Measurements from ENCODE around the gene EXD1. TPM values are rescaled to one million over a fixed set of nuclear protein-coding genes. Genes with fewer than 3 reads are reported as not detected.

Gene EXD1
- total and polyA plus RNA-seq, 2 experiments from 2014 or later = 0.07 TPM; not detected in 1

DNA sequence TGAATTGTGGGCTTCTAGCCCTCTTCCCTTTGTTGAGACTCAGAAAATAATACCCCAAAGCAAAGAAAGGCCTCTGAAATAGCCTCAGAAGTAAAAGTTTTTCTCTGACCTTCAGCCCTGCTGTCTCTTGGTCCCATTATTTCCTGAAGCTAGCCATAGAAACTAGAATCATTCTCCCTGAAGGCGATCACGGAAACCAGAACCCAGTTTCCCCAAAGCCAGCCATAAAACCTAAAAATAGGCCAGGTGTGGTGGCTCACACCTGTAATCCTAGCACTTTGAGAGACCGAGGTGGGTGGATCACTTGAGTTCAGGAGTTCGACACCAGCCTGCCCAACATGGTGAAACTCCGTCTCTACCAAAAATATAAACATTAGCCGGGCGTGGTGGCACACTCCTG, 27.2 kb downstream of the EXD1 start (continued):
- TF ChIP-seq, protein P1, sequence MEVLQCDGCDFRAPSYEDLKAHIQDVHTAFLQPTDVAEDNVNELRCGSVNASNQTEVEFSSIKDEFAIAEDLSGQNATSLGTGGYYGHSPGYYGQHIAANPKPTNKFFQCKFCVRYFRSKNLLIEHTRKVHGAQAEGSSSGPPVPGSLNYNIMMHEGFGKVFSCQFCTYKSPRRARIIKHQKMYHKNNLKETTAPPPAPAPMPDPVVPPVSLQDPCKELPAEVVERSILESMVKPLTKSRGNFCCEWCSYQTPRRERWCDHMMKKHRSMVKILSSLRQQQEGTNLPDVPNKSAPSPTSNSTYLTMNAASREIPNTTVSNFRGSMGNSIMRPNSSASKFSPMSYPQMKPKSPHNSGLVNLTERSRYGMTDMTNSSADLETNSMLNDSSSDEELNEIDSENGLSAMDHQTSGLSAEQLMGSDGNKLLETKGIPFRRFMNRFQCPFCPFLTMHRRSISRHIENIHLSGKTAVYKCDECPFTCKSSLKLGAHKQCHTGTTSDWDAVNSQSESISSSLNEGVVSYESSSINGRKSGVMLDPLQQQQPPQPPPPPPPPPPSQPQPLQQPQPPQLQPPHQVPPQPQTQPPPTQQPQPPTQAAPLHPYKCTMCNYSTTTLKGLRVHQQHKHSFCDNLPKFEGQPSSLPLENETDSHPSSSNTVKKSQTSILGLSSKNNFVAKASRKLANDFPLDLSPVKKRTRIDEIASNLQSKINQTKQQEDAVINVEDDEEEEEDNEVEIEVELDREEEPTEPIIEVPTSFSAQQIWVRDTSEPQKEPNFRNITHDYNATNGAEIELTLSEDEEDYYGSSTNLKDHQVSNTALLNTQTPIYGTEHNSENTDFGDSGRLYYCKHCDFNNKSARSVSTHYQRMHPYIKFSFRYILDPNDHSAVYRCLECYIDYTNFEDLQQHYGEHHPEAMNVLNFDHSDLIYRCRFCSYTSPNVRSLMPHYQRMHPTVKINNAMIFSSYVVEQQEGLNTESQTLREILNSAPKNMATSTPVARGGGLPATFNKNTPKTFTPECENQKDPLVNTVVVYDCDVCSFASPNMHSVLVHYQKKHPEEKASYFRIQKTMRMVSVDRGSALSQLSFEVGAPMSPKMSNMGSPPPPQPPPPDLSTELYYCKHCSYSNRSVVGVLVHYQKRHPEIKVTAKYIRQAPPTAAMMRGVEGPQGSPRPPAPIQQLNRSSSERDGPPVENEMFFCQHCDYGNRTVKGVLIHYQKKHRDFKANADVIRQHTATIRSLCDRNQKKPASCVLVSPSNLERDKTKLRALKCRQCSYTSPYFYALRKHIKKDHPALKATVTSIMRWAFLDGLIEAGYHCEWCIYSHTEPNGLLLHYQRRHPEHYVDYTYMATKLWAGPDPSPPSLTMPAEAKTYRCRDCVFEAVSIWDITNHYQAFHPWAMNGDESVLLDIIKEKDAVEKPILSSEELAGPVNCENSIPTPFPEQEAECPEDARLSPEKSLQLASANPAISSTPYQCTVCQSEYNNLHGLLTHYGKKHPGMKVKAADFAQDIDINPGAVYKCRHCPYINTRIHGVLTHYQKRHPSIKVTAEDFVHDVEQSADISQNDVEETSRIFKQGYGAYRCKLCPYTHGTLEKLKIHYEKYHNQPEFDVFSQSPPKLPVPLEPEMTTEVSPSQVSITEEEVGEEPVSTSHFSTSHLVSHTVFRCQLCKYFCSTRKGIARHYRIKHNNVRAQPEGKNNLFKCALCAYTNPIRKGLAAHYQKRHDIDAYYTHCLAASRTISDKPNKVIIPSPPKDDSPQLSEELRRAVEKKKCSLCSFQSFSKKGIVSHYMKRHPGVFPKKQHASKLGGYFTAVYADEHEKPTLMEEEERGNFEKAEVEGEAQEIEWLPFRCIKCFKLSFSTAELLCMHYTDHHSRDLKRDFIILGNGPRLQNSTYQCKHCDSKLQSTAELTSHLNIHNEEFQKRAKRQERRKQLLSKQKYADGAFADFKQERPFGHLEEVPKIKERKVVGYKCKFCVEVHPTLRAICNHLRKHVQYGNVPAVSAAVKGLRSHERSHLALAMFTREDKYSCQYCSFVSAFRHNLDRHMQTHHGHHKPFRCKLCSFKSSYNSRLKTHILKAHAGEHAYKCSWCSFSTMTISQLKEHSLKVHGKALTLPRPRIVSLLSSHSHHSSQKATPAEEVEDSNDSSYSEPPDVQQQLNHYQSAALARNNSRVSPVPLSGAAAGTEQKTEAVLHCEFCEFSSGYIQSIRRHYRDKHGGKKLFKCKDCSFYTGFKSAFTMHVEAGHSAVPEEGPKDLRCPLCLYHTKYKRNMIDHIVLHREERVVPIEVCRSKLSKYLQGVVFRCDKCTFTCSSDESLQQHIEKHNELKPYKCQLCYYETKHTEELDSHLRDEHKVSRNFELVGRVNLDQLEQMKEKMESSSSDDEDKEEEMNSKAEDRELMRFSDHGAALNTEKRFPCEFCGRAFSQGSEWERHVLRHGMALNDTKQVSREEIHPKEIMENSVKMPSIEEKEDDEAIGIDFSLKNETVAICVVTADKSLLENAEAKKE (CRISPR knock-in tag; IDR thresholded peaks at IDR 0.05) = no peak
- TF ChIP-seq, protein P2, sequence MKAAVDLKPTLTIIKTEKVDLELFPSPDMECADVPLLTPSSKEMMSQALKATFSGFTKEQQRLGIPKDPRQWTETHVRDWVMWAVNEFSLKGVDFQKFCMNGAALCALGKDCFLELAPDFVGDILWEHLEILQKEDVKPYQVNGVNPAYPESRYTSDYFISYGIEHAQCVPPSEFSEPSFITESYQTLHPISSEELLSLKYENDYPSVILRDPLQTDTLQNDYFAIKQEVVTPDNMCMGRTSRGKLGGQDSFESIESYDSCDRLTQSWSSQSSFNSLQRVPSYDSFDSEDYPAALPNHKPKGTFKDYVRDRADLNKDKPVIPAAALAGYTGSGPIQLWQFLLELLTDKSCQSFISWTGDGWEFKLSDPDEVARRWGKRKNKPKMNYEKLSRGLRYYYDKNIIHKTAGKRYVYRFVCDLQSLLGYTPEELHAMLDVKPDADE (IDR thresholded peaks at IDR 0.05) = no peak
- TF ChIP-seq STAT1 (IDR thresholded peaks at IDR 0.05; ENCODE audit: unreplicated experiment) = no peak
- no peak for TF ChIP-seq ZNF331 (CRISPR knock-in tag; IDR thresholded peaks at IDR 0.05; ENCODE audit: low read depth)
- TF ChIP-seq CTCF (conservative IDR thresholded peaks at IDR 0.05; ENCODE audit: low read depth in 2 of 2) = no peak
- TF ChIP-seq NANOG (IDR thresholded peaks at IDR 0.05; ENCODE audit: borderline replicate concordance) = no peak

DNA sequence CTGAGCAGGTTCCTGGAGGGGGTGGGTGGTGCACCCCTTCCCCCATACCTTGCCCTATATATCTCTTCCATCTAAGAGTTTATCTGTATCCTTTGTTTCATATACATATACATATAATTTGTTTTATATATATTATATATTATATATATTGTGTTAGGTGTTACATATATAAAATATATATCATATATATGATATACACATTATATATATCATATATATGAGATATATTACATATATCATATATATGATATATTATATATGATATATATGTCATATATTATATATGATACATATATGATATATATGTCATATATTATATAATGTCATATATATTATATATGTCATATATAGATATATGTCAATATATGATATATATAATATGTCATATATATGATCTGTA, 31.1 kb downstream of the EXD1 start:
- Histone ChIP-seq H3K27ac (ENCODE audit: low read depth) (no peak overlapping the region), H4K20me1 (replicated peaks; ENCODE audit: insufficient read depth) (no peaks in the 10 kb centered on the region), H2AFZ (no peak overlapping the region), H3F3A (replicated peaks; ENCODE audit: low read depth) (no peaks in the 10 kb centered on the region), H3K4me1 (ENCODE audit: insufficient read depth) (no peaks in the 10 kb centered on the region), H3K27me3 (ENCODE audit: insufficient read depth) (no peaks in the 10 kb centered on the region), H3K4me2 (no peak overlapping the region), H3K4me3 (no peak overlapping the region), H3K9me2 (ENCODE audit: insufficient read depth) (no peaks in the 10 kb centered on the region), H3K79me2 (replicated peaks; ENCODE audit: insufficient read depth) (no peaks in the 10 kb centered on the region), H3K36me3 (ENCODE audit: insufficient read depth) (no peaks in the 10 kb centered on the region)
- Mint-ChIP-seq H3K4me1 (no peaks in the 10 kb centered on the region), H3K4me3 (no peak overlapping the region), H3K36me3 (ENCODE audit: low read depth) (no peaks in the 10 kb centered on the region), H3K27ac (no peak overlapping the region), H3K9me3 (no peaks in the 10 kb centered on the region; the same call in 2 of the 3 replicates), H3K27me3 (ENCODE audit: insufficient read depth, low read depth, poor library complexity) (peaks cover 2% of the 10 kb centered on the region)
- ATAC-seq (no peak), DNase-seq (ENCODE audit: low spot score) (no peak)
- TF ChIP-seq JUNB (IDR thresholded peaks at IDR 0.05; ENCODE audit: unreplicated experiment) = no peak
- TF ChIP-seq CREB1 (CRISPR knock-in tag; IDR thresholded peaks at IDR 0.05; ENCODE audit: low read depth) = no peak
- no peak for TF ChIP-seq EZH2 (IDR thresholded peaks at IDR 0.05; ENCODE audit: low read depth, unreplicated experiment)
- TF ChIP-seq EZH2phosphoT487 (IDR thresholded peaks at IDR 0.05; ENCODE audit: unreplicated experiment) = no peak
- no peak for TF ChIP-seq NANOG (IDR thresholded peaks at IDR 0.05; ENCODE audit: borderline replicate concordance)
- no peak for TF ChIP-seq ZNF331 (CRISPR knock-in tag; IDR thresholded peaks at IDR 0.05; ENCODE audit: low read depth)

Measured in GM23338 (cell line).